Measurements from ENCODE around the gene PARP14.

PARP14 gene

GRCh38 chr3:122716667-122717066 is 36.0 kb downstream of the PARP14 start:
- no peak overlapping the region for H3K27ac ChIP-seq
- TF ChIP-seq CTCF (conservative IDR thresholded peaks at IDR 0.05) (no peak), ZFX (IDR thresholded peaks at IDR 0.05) (no peak)

GRCh38 chr3:122719273-122719921 is 38.8 kb downstream of the PARP14 start:
- no peak overlapping the region for H3K27ac ChIP-seq
- no peak for TF ChIP-seq CTCF (conservative IDR thresholded peaks at IDR 0.05)

GRCh38 chr3:122725106-122725505 is 44.5 kb downstream of the PARP14 start:
- TF ChIP-seq ZFX (IDR thresholded peaks at IDR 0.05) (no peak), CTCF (conservative IDR thresholded peaks at IDR 0.05) (no peak)
- no peak overlapping the region for H3K27ac ChIP-seq

GRCh38 chr3:122727294-122727693 is 46.7 kb downstream of the PARP14 start:
- no peak for TF ChIP-seq CTCF (conservative IDR thresholded peaks at IDR 0.05)
- TF ChIP-seq ZFX (IDR thresholded peaks at IDR 0.05): no peak
- H3K27ac ChIP-seq: no peak overlapping the region

- H3K27ac ChIP-seq: no peak overlapping the region
- TF ChIP-seq ZFX (IDR thresholded peaks at IDR 0.05) (no peak), CTCF (conservative IDR thresholded peaks at IDR 0.05) (no peak)
Measured at GRCh38 chr3:122727766-122728165, 47.1 kb downstream of the PARP14 start.

- no peak for TF ChIP-seq ZFX (IDR thresholded peaks at IDR 0.05)
- no peak for TF ChIP-seq CTCF (conservative IDR thresholded peaks at IDR 0.05)
Measured at GRCh38 chr3:122728186-122728585, 47.5 kb downstream of the PARP14 start.

GRCh38 chr3:122728756-122729514 is 48.3 kb downstream of the PARP14 start:
- no peak overlapping the region for H3K27ac ChIP-seq
- TF ChIP-seq CTCF (conservative IDR thresholded peaks at IDR 0.05): no peak

More at GRCh38 chr3:122728186-122728585, 47.5 kb downstream of the PARP14 start:
- no peak overlapping the region for H3K27ac ChIP-seq

Measured in C4-2B (cell line).